HG03108 (cell line): Measurements from ENCODE around the gene GIPC1.
A peak's percentile ranks its signal among the peaks of the same experiment; 100 is the strongest.
"Not testable (repeated sequence)": the region's sequence is repeated elsewhere in the genome, so short reads cannot be mapped to it uniquely, and the experiment has no call there.

ENCODE experiments used
- ATAC-seq: cut with Tn5 transposase; IDR thresholded peaks from one replicate; pipeline ENCODE4 v1.9.1; 2021; ENCODE audit warnings: moderate library complexity; ENCODE audit not compliant: unreplicated experiment

The GIPC1 gene, protein sequence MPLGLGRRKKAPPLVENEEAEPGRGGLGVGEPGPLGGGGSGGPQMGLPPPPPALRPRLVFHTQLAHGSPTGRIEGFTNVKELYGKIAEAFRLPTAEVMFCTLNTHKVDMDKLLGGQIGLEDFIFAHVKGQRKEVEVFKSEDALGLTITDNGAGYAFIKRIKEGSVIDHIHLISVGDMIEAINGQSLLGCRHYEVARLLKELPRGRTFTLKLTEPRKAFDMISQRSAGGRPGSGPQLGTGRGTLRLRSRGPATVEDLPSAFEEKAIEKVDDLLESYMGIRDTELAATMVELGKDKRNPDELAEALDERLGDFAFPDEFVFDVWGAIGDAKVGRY

GRCh38 chr19:14496029-14496833, at the start of gene GIPC1:
Gene GIPC1 (minus strand): TSS chr19:14496127. CDS start chr19:14482976, 13,151 bp downstream.
- ATAC-seq: no peak

GRCh38 chr19:14545716-14546082, 49.8 kb upstream of the GIPC1 start:
- no peak for ATAC-seq

GRCh38 chr19:14544977-14545715, 49.2 kb upstream of the GIPC1 start:
- no peak for ATAC-seq

DNA sequence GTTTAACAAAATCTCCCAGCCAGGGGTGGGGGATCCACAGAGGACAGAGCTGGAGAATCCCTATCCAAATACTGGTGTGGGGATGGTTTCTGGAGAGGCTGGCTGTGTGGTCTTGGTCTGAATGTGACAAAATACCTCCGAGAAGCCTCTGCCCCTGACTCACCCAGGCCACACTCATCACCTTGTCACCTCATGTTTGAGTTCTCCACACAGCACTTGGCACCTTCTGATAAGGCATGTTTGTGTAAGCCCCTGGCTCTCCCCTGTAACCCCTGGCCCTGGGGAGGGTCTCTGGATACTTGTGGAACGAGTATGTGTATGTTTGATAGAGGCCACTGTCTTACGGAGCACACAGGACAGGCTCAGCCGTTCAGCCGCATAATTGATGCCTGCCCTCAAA, 48.1 kb upstream of the GIPC1 start:
- ATAC-seq: no peak

DNA sequence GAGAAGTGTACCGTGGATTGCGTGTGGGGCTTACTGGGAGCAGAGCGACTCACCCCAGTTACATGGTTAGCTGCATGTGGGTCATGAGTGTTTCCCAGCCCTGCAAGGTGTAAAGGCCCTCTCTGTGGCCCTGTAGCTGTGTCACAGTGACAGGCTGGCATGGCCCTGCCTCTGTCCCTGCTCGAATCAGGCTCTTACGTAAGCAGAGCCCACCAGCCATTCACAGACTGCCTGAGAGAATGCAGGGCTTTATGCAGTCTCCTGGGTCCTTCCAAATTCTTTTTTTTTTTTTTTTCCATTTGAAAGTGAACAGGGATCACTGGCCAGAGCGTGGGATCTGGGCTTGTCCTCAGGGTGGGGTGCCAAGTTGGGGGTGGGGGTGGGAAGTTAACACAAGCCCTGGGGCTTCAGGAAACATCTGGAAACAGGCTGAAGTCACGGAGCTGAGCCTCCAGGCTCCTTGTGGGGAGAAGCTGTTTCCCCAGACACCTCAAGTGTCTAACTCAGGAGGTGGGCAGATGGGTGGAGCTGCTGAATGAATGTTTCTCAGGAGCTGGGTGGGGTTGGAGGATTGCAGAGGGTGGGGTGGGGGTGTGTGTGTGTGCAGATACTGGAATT, 46.9 kb upstream of the GIPC1 start:
- no peak for ATAC-seq

DNA sequence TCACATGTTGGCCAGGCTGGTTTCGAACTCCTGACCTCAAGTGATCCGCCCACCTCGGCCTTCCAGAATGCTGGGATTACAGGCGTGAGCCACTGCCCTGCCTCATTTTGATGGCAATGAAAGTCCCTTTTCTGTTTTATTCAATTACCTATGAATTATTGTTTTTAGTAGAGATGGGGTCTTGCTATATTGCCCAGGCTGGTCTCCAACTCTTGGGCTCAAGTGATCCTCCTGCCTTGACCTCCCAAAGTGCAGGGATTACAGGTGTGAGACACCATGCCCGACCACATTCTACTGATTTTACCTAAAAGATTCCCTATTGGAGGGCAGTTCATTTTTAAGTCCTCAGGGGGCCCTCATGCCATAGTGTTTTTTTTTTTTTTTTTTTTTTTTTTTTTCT, 46.1 kb upstream of the GIPC1 start:
- ATAC-seq: not testable (repeated sequence)

GRCh38 chr19:14540741-14541525, 45.0 kb upstream of the GIPC1 start:
- no peak for ATAC-seq

GRCh38 chr19:14536926-14537692, 41.2 kb upstream of the GIPC1 start:
- no peak for ATAC-seq

GRCh38 chr19:14533450-14533849, 37.5 kb upstream of the GIPC1 start:
- no peak for ATAC-seq

- no peak for ATAC-seq
Measured at GRCh38 chr19:14530506-14530905, 34.6 kb upstream of the GIPC1 start.

GRCh38 chr19:14530005-14530348, 34.0 kb upstream of the GIPC1 start:
- ATAC-seq: no peak

GRCh38 chr19:14529254-14530004, 33.5 kb upstream of the GIPC1 start, which contains the start of gene TECR:
Gene TECR (plus strand): TSS chr19:14529594. CDS start chr19:14529697, 103 bp downstream.
- ATAC-seq: peak; percentile 95

- no peak for ATAC-seq
Measured at GRCh38 chr19:14528419-14529253, 32.7 kb upstream of the GIPC1 start.

GRCh38 chr19:14526423-14526822, 30.5 kb upstream of the GIPC1 start:
- no peak for ATAC-seq

DNA sequence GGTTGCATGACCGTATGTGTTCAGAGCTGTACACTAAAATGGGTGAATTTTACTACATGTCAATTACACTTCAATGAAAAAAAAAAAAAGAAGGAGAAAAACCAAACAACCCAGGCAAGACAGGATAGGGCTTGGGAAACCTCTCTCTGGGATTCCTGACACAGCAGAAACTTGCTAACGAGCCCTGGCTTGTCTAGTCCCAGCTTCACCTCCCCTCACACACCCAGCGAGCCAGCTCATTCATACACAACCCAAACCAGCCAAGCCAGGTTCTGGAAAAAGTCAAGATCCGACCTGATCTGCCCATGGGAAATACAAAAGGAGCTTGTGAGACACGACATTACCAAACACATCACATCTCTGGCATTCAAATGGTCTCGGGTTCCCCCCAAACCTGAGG, 29.8 kb upstream of the GIPC1 start:
- no peak for ATAC-seq

- no peak for ATAC-seq
Measured at GRCh38 chr19:14520543-14520942, 24.6 kb upstream of the GIPC1 start.

GRCh38 chr19:14519860-14520407, 24.0 kb upstream of the GIPC1 start:
- no peak for ATAC-seq
